ENCODE results near the gene KRTAP10-2. TPM values are rescaled to one million over a fixed set of nuclear protein-coding genes. Genes with fewer than 3 reads are reported as not detected.
"Not testable (repeated sequence)": the region's sequence is repeated elsewhere in the genome, so short reads cannot be mapped to it uniquely, and the experiment has no call there.

KRTAP10-2 gene
- total RNA-seq, 6 experiments from 2014 or later = not detected

- no peak overlapping the region for H3K4me3 Mint-ChIP-seq
- no peak overlapping the region for H3K27ac Mint-ChIP-seq
These were observed 12.8 kb upstream of the KRTAP10-2 start for GRCh38 chr21:44564099-44564498.

GRCh38 chr21:44558695-44559094, 7.4 kb upstream of the KRTAP10-2 start, which contains the start of gene KRTAP10-3:
KRTAP10-3 (minus strand) TSS chr21:44558795; CDS start chr21:44558715, 80 bp downstream.
- H3K4me1 Mint-ChIP-seq (ENCODE audit: low read depth) = no peaks in the 10 kb centered on the region
- TF ChIP-seq CTCF (IDR thresholded peaks at IDR 0.05) = no peak
- no peaks in the 10 kb centered on the region for H3K36me3 Mint-ChIP-seq (ENCODE audit: low read depth)
- no peak within 1 kb of the TSS for H3K27ac Mint-ChIP-seq
- H3K9me3 Mint-ChIP-seq = no peaks in the 10 kb centered on the region; the same call in 1 of the 2 replicates
- H3K27me3 Mint-ChIP-seq (ENCODE audit: insufficient read depth) = peaks cover 9% of the 10 kb centered on the region
- no peak for DNase-seq
- no peak within 1 kb of the TSS for H3K4me3 Mint-ChIP-seq

More at GRCh38 chr21:44564099-44564498, 12.8 kb upstream of the KRTAP10-2 start:
- no peaks in the 10 kb centered on the region for H3K36me3 Mint-ChIP-seq (ENCODE audit: low read depth)
- H3K9me3 Mint-ChIP-seq = peaks cover 11% of the 10 kb centered on the region
- no peak for DNase-seq
- peaks cover 3% of the 10 kb centered on the region for H3K27me3 Mint-ChIP-seq (ENCODE audit: insufficient read depth)
- no peaks in the 10 kb centered on the region for H3K4me1 Mint-ChIP-seq (ENCODE audit: low read depth)
- TF ChIP-seq CTCF (IDR thresholded peaks at IDR 0.05) = no peak

- not testable (repeated sequence) for H3K9me3 Mint-ChIP-seq; H3K4me1 Mint-ChIP-seq (ENCODE audit: low read depth); H3K27me3 Mint-ChIP-seq (ENCODE audit: insufficient read depth); H3K36me3 Mint-ChIP-seq (ENCODE audit: low read depth); H3K27ac Mint-ChIP-seq; H3K4me3 Mint-ChIP-seq; DNase-seq
These were observed 7.0 kb upstream of the KRTAP10-2 start for GRCh38 chr21:44558329-44558675.

GRCh38 chr21:44557491-44558328, 6.4 kb upstream of the KRTAP10-2 start:
- no peak for DNase-seq
- peaks cover 11% of the 10 kb centered on the region for H3K27me3 Mint-ChIP-seq (ENCODE audit: insufficient read depth)
- no peaks in the 10 kb centered on the region for H3K36me3 Mint-ChIP-seq (ENCODE audit: low read depth)
- H3K4me3 Mint-ChIP-seq = no peak overlapping the region
- H3K4me1 Mint-ChIP-seq (ENCODE audit: low read depth) = no peaks in the 10 kb centered on the region
- no peak overlapping the region for H3K27ac Mint-ChIP-seq
- H3K9me3 Mint-ChIP-seq = no peaks in the 10 kb centered on the region; the same call in 1 of the 2 replicates
- no peak for TF ChIP-seq CTCF (IDR thresholded peaks at IDR 0.05)

GRCh38 chr21:44556879-44557278, 5.6 kb upstream of the KRTAP10-2 start:
- no peak overlapping the region for H3K27ac Mint-ChIP-seq
- no peaks in the 10 kb centered on the region for H3K36me3 Mint-ChIP-seq (ENCODE audit: low read depth)
- H3K4me1 Mint-ChIP-seq (ENCODE audit: low read depth) = no peaks in the 10 kb centered on the region
- no peaks in the 10 kb centered on the region; the same call in 1 of the 2 replicates for H3K9me3 Mint-ChIP-seq
- no peak for DNase-seq
- no peak overlapping the region for H3K4me3 Mint-ChIP-seq
- peaks cover 11% of the 10 kb centered on the region for H3K27me3 Mint-ChIP-seq (ENCODE audit: insufficient read depth)
- no peak for TF ChIP-seq CTCF (IDR thresholded peaks at IDR 0.05)

GRCh38 chr21:44555200-44555875, 4.0 kb upstream of the KRTAP10-2 start:
- Mint-ChIP-seq H3K4me1 (ENCODE audit: low read depth) (no peaks in the 10 kb centered on the region), H3K4me3 (no peak overlapping the region), H3K9me3 (peaks cover 4% of the 10 kb centered on the region; the same call in 1 of the 2 replicates), H3K27ac (no peak overlapping the region), H3K36me3 (ENCODE audit: low read depth) (no peaks in the 10 kb centered on the region; the same call in 1 of the 2 replicates), H3K27me3 (ENCODE audit: insufficient read depth) (peaks cover 17% of the 10 kb centered on the region)
- TF ChIP-seq CTCF (IDR thresholded peaks at IDR 0.05) = no peak
- no peak for DNase-seq
